A673 (cell line): ENCODE data around the gene ABCB4.

Experiments used
- CTCF ChIP-seq: fragments of 300-800, 200-600 bp; sonication (generic); conservative IDR thresholded peaks from 2 replicates; pipeline ENCODE4 v1.5.1; 2017; ENCODE audit warnings: low read depth, mild to moderate bottlenecking, antibody characterized with exemption, low read length, moderate library complexity, mixed read lengths
- EZH2 ChIP-seq: fragments of 200-600 bp; sonication (generic); IDR thresholded peaks from 2 replicates; pipeline ENCODE4 v1.6.1; 2017; ENCODE audit warnings: borderline replicate concordance, low read depth, mild to moderate bottlenecking, mixed read lengths, antibody characterized with exemption, low read length; ENCODE audit not compliant: poor library complexity, severe bottlenecking

DNA sequence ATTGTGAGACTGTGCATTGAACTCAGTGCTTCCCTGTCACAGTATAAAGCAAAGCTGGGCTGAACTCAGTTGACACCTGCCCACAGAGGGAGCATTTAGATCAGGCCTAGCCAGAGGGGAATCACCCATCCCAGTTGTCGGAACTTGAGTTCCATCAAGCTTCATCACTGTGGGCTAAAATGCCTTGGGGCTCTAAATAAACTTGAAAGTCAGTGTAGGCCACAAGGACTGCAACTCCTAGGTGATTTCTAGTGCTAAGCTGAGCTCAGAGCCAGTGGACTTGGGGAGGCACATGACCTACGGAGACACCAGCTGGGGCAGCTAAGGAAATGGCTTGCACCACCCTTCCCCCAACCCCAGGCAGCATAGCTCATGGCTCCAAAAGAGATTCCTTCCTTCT lies 7.7 kb upstream of the ABCB4 start:
- TF ChIP-seq CTCF (no peak), EZH2 (no peak)
